HK-2 (cell line): ENCODE data around the gene P2RY12.

Source experiments
- DNase-seq: peaks from one replicate; pipeline ENCODE4 v3.0.0-alpha.2; 2018; ENCODE audit not compliant: unreplicated experiment

P2RY12 gene

GRCh38 chr3:151384741-151385174 lies at the start of gene P2RY12:
P2RY12 (minus strand) TSS chr3:151384753; CDS start chr3:151338845, 45,908 bp downstream.
- no peak for DNase-seq

GRCh38 chr3:151432616-151433372 lies 48.2 kb upstream of the P2RY12 start:
- no peak for DNase-seq

GRCh38 chr3:151431940-151432339 lies 47.4 kb upstream of the P2RY12 start:
- DNase-seq: peak; percentile 53

- DNase-seq: no peak
Observed at GRCh38 chr3:151430821-151431484, 46.4 kb upstream of the P2RY12 start.

- DNase-seq: no peak
Observed at GRCh38 chr3:151428386-151428785, 43.8 kb upstream of the P2RY12 start.

- DNase-seq: no peak
Observed at GRCh38 chr3:151426341-151426657, 41.7 kb upstream of the P2RY12 start.

- no peak for DNase-seq
Observed at GRCh38 chr3:151425627-151426340, 41.2 kb upstream of the P2RY12 start.

- DNase-seq: no peak
Observed at GRCh38 chr3:151423091-151423490, 38.5 kb upstream of the P2RY12 start.

- no peak for DNase-seq
Observed at GRCh38 chr3:151421938-151422337, 37.4 kb upstream of the P2RY12 start.

GRCh38 chr3:151419806-151420205 lies 35.3 kb upstream of the P2RY12 start:
- no peak for DNase-seq

- no peak for DNase-seq
Observed at GRCh38 chr3:151415289-151415688, 30.7 kb upstream of the P2RY12 start.

GRCh38 chr3:151412989-151413388 lies 28.4 kb upstream of the P2RY12 start:
- no peak for DNase-seq

- no peak for DNase-seq
Observed at GRCh38 chr3:151410891-151411559, 26.5 kb upstream of the P2RY12 start.

- no peak for DNase-seq
Observed at GRCh38 chr3:151407928-151408327, 23.4 kb upstream of the P2RY12 start.

GRCh38 chr3:151404316-151404715 lies 19.8 kb upstream of the P2RY12 start:
- DNase-seq: no peak

GRCh38 chr3:151403246-151403645 lies 18.7 kb upstream of the P2RY12 start:
- no peak for DNase-seq

- no peak for DNase-seq
Observed at GRCh38 chr3:151402349-151402748, 17.8 kb upstream of the P2RY12 start.

- no peak for DNase-seq
Observed at GRCh38 chr3:151400341-151400740, 15.8 kb upstream of the P2RY12 start.

- no peak for DNase-seq
Observed at GRCh38 chr3:151398895-151399294, 14.3 kb upstream of the P2RY12 start.

- no peak for DNase-seq
Observed at GRCh38 chr3:151395806-151396205, 11.3 kb upstream of the P2RY12 start.

- DNase-seq: no peak
Observed at GRCh38 chr3:151394611-151395010, 10.1 kb upstream of the P2RY12 start.

GRCh38 chr3:151393941-151394340 lies 9.4 kb upstream of the P2RY12 start:
- DNase-seq: no peak
